ENCODE results near the gene SIVA1.

SIVA1 gene, protein sequence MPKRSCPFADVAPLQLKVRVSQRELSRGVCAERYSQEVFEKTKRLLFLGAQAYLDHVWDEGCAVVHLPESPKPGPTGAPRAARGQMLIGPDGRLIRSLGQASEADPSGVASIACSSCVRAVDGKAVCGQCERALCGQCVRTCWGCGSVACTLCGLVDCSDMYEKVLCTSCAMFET

DNA sequence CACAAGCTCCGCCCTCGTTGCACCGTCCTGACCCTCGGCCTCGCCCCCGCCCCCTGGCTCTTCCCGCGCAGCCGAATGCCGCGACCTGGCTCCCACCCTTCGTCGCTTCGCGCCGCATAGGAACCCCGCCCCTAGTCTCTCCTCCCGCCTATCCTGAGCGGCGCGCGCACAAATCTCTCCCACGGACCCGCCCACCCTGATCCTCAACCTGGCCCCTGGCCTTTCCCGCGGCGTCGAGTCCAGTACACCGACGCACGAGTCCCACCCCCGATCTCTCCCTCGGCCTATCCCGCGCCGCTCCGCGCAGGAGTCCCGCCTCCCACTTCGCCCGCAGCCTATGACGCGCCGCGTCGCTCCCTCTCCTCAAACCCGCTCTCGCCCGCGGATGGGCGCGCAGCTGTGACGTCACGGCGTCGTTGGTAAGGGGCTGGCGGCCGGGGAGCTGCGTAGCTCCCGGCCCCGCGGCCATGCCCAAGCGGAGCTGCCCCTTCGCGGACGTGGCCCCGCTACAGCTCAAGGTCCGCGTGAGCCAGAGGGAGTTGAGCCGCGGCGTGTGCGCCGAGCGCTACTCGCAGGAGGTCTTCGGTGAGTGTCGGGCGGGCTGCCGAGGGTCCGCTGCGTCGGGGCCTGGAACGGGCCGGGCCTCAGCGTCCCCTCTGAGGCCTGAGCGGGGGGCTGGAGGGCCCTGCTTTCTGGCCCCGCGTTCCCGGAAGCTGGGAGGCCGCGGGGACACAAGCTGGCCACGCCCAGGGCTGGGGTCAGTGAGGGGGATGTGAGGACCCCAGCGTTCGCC, at the start of gene SIVA1:
SIVA1 (plus strand) TSS at position 413 of the 793 bp plus-strand sequence; CDS start at position 468, 55 bp downstream.
- TF ChIP-seq CTCF (conservative IDR thresholded peaks at IDR 0.05) = no peak
- peak within 1 kb of the TSS; percentile 85 for H3K27ac ChIP-seq

- no peak overlapping the region for H3K27ac ChIP-seq
- no peak for TF ChIP-seq CTCF (conservative IDR thresholded peaks at IDR 0.05)
Measured at GRCh38 chr14:104703269-104703668, 49.7 kb upstream of the SIVA1 start.

DNA sequence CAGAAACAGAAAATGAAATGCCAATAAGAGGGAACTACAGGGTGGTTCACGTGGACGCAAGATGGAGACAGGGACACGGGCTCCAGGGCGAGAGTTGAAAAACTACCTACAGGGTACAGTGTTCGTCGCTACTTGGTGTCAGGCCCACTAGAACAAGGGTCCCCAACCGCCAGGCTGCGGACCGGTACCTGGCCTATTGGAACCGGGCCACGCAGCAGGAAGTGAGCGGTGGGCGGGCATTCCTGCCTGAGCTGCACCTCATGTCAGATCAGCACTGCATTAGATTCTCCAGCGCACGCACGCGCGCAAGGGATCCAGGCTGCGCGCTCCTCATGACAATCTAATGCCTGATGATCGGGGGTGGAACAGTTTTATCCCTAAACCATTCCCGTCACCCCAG, 48.7 kb upstream of the SIVA1 start:
- no peak overlapping the region for H3K27ac ChIP-seq
- TF ChIP-seq CTCF (conservative IDR thresholded peaks at IDR 0.05) = no peak

- TF ChIP-seq CTCF (conservative IDR thresholded peaks at IDR 0.05) = no peak
- no peak overlapping the region for H3K27ac ChIP-seq
Measured at GRCh38 chr14:104705340-104706047, 47.5 kb upstream of the SIVA1 start.

GRCh38 chr14:104706733-104707607, 46.0 kb upstream of the SIVA1 start:
- no peak overlapping the region for H3K27ac ChIP-seq
- TF ChIP-seq CTCF (conservative IDR thresholded peaks at IDR 0.05) = no peak

GRCh38 chr14:104707608-104708595, 45.0 kb upstream of the SIVA1 start:
- no peak for TF ChIP-seq CTCF (conservative IDR thresholded peaks at IDR 0.05)
- no peak overlapping the region for H3K27ac ChIP-seq
